ENCODE data around the gene RSPRY1.
A peak's percentile ranks its signal among the peaks of the same experiment; 100 is the strongest.

RSPRY1 gene

DNA sequence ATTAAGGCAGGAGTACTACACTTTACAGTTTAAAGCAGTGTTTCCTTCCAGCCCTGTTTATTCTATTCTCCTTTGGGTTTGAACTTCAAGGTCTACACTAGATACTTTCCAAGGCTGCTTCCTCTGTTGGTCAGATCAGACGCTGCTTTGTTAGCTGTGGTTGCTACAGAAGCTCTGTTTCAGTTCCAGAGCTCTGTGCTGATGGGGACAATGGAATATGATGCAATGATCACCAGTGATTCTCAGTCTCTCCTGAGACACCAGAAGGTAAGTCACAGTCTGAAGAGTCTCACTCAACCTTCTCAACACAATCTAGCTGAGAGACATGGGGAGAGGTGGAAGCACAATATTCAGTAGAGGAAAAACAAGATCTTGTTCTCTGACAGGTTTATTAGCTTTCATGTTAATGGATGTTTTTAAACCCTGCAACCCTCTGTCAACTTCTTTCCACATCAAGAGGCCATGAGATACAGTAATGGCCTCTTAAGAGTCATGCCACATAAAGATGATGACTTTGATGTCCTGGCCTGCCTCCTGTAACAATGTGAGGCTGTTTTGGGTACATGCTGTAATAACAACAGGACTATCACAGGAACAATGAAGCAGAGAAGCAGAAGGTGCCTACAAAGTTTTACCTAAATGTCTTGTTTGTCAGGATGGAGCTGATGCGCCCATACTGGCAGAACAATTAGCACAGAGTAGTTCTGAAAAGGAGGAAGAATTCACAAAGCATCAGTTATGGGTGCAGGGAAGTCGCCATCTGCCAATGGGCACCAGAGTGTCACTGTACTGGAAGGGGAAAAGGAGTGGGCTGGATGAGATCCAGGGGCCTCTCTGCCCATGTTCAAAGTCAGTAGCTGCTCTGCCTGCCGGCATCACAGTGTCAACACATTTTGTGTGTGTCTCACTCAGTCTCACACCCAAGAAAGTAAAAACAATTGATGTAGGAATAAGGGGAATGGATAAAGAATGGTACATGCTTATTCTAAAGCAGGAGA, 33.7 kb upstream of the RSPRY1 start:
- DNase-seq: no peak

- DNase-seq: no peak
These were observed 32.3 kb upstream of the RSPRY1 start for GRCh38 chr16:57153841-57154240.

GRCh38 chr16:57155702-57156350, 30.3 kb upstream of the RSPRY1 start:
- no peak for DNase-seq

DNA sequence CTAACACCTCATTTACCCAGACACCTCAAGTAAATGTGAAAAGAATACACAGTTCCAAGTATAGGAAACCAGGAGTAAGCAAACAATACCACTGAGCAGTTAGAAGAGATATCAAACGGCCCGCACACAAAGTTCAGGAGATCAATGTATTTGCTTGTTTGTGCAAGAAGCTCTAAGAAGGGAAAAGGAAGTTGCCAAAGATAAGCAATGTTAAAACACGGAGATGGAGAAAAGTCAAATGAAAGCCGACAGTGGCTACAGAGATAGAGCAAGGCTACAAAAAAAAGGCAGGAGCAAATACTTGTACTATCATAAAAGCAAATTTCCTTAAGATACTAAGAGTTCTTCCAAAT, 29.8 kb upstream of the RSPRY1 start:
- DNase-seq: no peak

DNA sequence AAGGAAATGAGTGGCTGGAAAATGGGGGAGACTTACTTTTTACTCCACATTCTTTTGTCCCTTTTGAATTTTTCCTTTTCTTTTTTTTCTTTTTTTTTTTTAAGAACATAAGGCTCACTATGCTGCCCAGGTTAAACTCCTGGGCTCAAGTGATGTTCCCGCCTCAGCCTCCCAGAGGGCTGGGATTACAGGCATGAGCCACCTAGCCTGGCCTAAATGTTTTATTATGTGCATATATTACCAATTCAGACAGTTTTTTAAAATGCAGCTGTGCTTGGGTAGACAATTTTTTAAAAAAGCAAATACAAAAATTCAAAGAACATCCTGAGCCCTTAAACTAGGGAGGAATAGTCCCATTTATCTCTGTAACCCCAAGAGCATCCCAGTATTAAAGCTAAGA, 28.6 kb upstream of the RSPRY1 start:
- no peak for DNase-seq

DNA sequence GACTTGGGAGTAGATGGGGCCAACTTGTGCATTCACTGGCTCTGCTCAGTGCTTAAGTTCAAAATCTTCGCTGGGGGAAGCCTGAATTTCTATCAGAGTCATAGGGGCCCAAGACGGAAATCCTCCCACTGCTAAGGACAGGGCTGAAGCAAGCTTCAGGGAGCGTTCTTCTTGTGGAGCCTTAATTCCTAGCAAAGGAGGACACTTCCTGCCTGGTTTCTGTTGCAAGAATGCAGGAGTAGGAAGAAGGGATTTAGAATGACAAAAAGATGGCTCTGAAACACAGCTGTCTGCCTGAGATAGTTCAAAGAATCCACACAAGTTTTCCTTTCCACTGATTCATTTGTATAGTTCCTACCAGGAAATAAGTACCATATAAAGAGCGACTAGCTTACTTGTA, 26.7 kb upstream of the RSPRY1 start:
- no peak for DNase-seq

- DNase-seq: no peak
These were observed 22.3 kb upstream of the RSPRY1 start for GRCh38 chr16:57163842-57164241.

DNA sequence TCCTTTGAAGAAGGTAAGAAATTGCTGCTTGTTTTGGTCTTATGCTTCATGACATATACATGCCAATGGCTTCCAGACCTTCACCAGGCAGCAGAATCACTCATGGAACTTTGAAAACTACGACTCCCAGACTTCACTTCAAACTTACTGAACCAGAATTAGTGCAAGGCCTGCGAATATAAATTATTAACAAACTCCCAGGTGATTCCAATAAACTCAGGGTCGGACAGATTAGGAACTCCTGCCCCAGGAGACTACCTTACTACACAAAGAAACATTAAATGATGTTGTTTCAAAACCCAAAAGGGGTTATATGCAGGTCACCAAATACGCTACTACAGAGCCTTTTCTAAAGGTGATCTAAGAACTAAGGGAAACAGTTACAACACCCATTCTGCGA, 20.6 kb upstream of the RSPRY1 start:
- no peak for DNase-seq

- no peak for DNase-seq
These were observed 20.2 kb upstream of the RSPRY1 start for GRCh38 chr16:57165938-57166337.

DNA sequence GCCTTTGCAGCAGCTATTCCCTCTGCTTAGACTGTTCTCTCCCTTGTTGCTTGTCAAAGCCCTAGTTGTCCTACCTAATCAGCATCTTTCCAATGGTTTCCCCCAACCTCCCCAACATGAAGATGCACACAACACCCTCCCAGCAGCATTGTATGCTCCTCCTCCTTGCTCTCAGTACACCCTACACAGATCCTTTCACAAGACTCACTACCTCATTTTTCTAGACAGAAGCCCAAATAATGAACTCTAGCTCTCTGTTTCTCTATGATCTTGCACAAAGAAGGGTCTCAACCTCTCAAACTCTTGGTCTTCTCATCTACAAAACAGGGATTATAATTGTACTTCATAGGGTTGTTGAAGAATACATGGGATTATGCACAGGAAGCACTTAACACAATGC, 19.7 kb upstream of the RSPRY1 start:
- no peak for DNase-seq

- peak; percentile 37 for DNase-seq
These were observed 19.2 kb upstream of the RSPRY1 start for GRCh38 chr16:57166951-57167350.

DNA sequence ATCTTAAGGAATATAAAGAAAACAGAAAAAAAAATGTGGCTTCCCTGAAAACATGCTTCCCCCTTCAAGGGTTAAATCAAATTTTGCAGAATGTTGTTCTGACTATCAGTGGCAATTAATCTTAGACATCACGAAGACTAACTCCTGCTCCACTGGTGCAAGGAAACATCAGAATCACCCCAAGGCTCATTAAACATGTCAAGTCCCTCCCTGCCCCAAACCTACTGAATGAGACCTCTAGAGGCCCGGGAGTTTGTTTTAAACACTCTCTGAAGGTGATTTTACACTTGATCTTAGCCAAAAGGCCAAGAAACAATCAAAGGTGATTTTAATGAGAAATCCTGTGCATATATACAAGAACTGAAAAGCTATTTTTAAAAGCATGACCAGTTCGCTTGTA, 18.6 kb upstream of the RSPRY1 start:
- no peak for DNase-seq

- DNase-seq: peak; percentile 71
These were observed 18.2 kb upstream of the RSPRY1 start for GRCh38 chr16:57167953-57168352.

- no peak for DNase-seq
These were observed 16.8 kb upstream of the RSPRY1 start for GRCh38 chr16:57169327-57169726.

DNA sequence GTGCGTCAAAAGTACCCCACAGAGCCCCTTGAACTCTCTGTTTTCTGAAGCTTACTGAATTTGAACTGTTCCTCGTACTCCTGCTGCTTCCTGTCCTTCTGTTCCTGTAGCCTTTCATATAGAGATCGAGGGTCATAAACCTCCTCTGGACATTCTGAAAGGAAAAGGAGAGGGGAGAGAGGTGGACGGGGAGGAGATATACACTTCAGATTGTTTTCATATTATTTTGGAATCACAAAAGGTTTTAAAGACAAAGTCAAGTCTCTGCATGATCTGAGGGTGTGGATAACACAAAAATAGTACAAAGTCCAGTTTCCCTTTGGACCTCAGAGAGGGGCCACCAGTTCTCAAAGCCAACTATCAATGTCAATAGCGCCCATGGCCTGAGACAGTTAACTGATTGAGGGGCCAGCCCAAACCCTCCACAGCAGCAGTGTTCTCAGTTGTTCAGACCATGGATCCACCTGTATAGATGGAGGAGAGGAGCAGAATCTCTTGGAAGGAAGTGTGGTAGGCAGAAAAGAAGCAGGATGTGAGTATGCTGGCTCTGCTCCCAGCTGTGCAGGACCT, 13.3 kb upstream of the RSPRY1 start:
- DNase-seq: no peak

DNA sequence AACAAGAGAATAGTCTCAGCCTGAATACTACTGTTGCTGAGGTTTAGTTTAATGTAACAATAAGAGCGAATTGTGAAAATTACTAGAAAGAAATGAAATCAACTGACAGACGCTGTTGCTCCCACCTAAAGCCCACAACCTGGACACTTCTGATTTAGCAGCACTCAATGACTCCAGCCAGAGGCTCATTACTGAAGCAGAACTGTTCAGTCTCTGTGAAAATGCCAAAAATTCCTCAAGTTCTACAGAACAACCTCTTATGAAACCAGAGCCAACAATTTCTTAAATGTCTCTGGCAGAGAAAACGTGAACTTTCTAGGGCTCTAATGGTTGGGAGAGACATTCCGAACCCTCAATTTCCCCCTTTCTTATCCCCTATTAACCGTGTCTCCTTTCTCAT, 10.2 kb upstream of the RSPRY1 start:
- DNase-seq: no peak

- peak; percentile 63 for DNase-seq
These were observed 7.9 kb upstream of the RSPRY1 start for GRCh38 chr16:57178196-57178595.

DNA sequence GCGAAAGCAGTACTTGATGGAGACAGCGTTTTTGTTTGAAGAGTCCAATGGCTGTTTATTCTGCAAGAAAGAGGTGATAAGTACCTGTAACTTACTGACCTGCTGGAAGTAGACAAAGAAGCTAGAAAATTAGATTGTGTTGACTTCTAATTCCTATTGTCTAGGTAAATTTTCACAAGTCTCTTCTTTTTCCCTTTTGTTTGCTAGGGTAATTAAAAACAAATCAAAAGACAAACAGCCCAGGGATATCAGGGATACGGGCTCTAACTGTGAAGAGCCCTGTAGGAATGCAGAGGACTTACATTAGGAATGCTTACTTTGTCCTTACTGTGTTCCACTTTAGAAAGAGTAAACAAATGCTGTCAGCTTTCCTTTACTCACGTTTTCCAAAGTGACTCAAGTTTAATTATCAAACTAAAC, 7.3 kb upstream of the RSPRY1 start:
- peak; percentile 51 for DNase-seq

DNA sequence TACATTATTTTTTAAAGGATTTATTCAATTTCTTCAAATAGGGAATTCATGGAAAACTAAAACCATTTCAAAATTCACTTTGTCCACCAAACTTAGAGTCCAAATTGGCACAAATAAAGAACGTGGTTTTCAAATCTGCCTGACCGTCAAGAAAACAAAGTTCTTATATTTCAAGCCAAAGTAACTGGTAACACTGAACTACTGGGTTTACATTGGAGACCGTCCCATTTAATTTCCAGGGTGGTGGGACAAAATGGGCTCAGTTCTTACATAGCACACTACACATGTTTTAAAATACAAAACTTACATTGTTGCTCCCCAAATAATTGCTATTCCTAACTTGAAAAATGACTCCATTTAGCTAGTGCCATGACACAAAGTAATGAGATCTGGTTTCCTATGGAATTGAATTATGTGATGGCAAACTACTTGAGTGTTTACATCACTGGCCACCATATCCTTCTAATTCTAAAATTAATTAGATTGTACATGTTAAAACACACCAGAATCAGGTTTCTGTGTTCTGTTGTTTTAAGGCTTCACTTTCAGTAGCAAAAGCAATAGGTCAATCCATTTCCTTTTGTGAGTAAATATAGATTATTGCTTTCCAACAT, 6.8 kb upstream of the RSPRY1 start:
- DNase-seq: no peak

GRCh38 chr16:57184113-57184512, 2.0 kb upstream of the RSPRY1 start:
- DNase-seq: no peak

GRCh38 chr16:57184887-57185445, 1.2 kb upstream of the RSPRY1 start:
- DNase-seq: peak; percentile 49

DNA sequence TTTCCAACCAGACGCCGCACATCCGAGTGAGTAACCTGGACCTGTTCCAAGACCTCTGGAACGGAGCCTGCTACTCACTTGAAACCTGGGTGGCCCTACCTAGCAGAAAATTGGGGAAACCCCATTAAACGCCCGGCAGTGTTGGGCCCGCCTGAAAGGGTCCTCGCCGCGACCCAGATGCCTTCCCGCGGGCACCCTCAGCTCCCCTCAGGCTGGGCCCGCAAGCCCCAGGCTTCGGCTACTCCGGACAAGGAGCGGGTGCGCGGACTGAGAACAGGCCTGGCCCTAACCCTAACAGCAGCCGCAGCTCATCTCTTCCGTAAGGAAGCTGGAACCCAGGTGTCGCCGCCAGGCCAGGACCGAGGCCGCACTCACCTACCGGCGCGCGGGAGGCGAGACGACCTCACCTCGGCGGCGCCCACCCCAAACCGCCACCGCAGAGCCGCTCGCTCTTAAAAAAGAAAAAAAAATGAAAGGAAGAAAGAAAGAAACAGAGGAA, 634 bp upstream of the RSPRY1 start:
- DNase-seq: peak; percentile 84
